CD1c-positive myeloid dendritic cell (primary cell): ENCODE data around the gene MEIOSIN.

Experiments used
- DNase-seq: peaks from one replicate; pipeline ENCODE4 v3.0.0-alpha.2; 2016; ENCODE audit errors: extremely low spot score

The MEIOSIN gene

GRCh38 chr19:45801603-45802175, 68.5 kb downstream of the MEIOSIN start:
- DNase-seq, result no peak

GRCh38 chr19:45804140-45804958, 71.1 kb downstream of the MEIOSIN start:
- no peak for DNase-seq

- DNase-seq, result no peak
Observed at GRCh38 chr19:45804959-45805230, 71.7 kb downstream of the MEIOSIN start.

- no peak for DNase-seq
Observed at GRCh38 chr19:45805719-45806118, 72.5 kb downstream of the MEIOSIN start.

GRCh38 chr19:45809643-45810159, 76.5 kb downstream of the MEIOSIN start:
- peak; percentile 6 for DNase-seq

GRCh38 chr19:45812297-45812696, 79.1 kb downstream of the MEIOSIN start:
- no peak for DNase-seq
